ENCODE measurements around the gene GALT.

DNA sequence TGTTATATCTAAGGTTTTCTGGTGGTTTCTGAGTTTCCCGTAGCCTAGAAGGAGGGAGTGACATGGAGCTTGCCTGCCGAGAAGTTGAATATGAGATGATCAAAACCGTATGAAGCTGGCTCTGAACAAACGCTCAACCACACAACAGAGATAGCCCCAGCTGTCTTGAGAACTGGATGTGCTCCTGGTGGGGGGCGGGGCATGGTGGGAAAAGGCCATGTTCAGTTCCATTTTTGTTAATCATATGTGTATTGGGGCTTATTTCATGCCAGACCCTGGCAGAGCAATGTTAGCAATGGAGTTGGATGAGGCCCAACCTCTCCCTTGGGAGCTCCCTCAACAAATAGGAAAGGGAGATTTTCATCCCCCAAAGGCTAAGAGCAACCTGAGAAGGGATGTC, 39.8 kb downstream of the GALT start:
- TF ChIP-seq CTCF (IDR thresholded peaks at IDR 0.05; ENCODE audit: low read depth, low read length, poor library complexity, severe bottlenecking) (no peak), EZH2phosphoT487 (IDR thresholded peaks at IDR 0.05; ENCODE audit: borderline replicate concordance, low read length) (no peak)

Data from DOHH2 (cell line).